GM10266 (cell line): ENCODE data around the gene ARL15.

Experiments
- DNase-seq: peaks from one replicate; pipeline ENCODE4 v3.0.0; 2012; ENCODE audit errors: extremely low spot score
- TF ChIP-seq, protein P1 (sequence below): IDR thresholded peaks from 2 replicates; pipeline ENCODE4 v1.5.1; 2012; ENCODE audit warnings: mild to moderate bottlenecking, low read depth; ENCODE audit not compliant: control insufficient read depth, insufficient read depth; ENCODE audit errors: missing control alignments

ARL15 gene

DNA sequence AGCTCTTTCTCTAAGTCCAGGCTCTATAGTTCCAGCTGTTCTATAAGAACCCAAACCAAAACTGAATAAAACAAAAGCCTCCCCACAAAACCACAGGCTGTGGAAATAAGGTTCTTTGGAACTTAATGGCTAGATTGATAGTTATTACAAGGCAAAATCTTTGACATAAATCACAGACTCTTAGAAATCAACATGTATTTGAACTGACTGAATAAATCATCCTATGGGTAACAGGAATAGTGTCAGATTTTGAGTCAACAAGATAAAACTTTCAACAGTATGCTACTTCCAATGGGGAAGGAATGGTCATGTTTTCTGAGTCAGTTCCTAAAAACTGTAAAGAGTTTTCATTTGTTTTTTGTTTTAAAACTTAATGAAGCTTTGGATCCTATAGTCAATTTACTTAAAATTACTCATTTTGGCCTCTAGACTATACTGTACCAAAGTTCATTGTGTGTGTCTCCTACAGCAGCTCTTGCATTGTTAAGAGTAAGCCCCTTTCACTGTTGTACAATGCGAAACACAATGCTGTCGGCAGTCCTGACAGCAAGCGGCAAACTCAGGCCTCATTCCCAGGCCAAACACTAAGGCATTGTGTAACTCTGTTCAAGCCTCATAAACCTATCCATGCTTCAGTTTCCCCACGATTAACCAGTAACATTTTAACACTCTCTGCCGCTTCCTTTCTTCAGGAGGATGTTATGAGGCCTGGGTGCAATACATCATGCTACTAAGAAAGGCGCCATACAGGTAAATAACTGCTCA, 134.1 kb downstream of the ARL15 start:
- TF ChIP-seq, protein P1, sequence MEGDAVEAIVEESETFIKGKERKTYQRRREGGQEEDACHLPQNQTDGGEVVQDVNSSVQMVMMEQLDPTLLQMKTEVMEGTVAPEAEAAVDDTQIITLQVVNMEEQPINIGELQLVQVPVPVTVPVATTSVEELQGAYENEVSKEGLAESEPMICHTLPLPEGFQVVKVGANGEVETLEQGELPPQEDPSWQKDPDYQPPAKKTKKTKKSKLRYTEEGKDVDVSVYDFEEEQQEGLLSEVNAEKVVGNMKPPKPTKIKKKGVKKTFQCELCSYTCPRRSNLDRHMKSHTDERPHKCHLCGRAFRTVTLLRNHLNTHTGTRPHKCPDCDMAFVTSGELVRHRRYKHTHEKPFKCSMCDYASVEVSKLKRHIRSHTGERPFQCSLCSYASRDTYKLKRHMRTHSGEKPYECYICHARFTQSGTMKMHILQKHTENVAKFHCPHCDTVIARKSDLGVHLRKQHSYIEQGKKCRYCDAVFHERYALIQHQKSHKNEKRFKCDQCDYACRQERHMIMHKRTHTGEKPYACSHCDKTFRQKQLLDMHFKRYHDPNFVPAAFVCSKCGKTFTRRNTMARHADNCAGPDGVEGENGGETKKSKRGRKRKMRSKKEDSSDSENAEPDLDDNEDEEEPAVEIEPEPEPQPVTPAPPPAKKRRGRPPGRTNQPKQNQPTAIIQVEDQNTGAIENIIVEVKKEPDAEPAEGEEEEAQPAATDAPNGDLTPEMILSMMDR, result no peak
- DNase-seq, result no peak

DNA sequence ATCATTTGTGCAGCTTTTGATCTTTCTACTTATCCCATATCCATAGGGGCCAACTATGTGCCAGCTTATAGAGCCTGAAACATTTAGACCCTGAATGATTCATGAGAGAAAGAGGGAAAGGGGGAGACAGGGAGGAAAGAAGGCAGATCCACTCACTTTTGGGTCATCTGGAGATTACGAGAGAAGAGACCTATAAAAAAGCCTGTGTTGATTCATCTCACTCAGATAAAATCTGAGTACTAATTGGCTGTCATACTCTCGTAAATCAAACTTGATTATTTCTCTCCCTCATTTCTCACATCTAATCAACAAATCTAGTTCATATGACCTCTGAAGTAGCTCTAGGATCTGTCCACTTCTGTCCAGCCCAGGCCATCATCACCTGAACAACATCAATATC, 137.1 kb downstream of the ARL15 start:
- DNase-seq, result no peak
- TF ChIP-seq, protein P1, result no peak

DNA sequence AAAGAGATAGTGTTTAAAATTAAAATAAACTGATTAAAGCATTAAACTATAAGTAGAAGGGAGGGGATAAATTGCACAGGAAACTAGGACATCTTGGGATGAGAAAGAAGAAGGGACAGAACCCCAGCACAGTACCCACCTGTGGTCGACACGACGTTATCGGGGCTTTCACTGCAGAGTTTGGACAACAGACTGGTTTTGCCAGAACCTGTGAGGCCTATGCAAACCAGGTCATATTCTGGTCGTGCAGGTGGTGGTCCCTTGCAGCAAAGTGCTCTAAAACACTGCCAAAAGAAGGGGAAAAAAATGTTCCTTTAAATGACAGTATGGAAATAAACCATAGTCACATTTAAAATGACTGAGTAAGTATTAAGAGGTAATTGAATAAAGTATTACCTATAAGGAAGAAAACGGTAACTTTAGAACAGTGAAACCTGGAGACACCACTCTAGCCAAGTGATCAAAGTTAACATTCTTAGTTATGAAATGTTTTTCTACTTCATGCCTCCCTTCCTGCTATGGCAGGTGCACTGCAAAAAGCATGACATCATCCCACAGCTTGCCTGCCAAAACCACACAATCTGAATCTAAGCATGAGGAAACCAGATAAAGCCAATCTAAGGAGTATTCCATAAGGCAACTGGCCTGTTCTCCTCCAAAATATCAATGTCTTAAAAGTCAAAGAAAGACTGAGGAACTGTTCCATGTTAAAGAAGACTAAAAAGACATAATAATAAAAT, 138.6 kb downstream of the ARL15 start:
- peak; percentile 24 for DNase-seq
- TF ChIP-seq, protein P1, result no peak

DNA sequence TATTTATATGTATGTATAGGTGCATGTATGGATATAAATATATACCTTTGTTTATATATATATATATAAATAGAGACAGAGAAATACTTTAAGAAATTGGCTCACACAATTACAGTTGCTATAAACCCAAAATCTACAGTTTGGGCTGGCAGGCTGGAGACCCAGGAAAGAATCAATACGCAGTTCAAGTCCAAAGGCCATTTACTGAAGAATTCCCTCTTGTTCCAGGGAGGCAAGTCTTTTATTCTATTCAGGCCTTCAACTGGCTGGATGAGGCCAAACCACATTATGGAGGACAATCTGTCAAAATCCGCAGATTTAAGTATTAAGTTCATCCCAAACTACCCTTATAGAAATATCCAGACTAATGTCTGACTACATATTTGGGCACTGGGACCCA, 144.7 kb downstream of the ARL15 start:
- no peak for DNase-seq
- TF ChIP-seq, protein P1, result no peak

DNA sequence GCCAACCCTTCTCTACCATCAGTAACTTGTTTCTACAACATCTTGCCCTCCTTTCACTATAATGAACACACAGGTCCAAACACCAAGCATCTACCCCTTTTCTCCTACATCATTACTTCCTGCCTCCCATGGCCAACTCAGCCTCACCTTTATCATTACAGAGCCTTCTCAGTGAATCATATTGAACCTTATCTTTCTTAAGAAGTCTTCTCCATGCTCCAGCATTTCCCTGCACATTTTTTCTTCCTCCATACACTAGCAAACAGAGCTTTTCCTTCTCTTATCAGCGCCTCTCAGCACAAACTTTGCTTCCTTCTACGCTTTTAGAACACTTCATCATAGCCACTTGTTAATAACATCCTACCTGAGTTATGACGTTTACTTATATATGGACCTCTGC, 148.2 kb downstream of the ARL15 start:
- DNase-seq, result no peak
- TF ChIP-seq, protein P1, result no peak

DNA sequence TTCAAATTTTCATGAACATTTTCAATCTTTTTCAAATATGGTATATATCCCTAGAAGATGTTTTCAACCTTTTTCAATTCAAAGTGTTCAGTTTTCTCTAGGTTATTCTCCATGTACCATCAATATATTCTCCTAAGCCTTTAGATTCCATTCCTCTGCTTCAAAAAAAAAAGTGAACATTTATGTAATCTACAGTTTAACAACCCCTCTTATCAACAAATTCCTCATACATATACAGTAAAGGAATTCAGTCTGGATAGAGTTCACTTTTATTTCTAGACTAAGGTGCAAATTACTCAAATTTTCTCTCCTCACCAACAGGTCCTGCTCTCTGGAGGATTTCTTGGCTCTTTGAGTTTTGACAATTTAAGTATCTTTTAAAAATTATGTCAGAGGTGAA, 150.0 kb downstream of the ARL15 start:
- DNase-seq, result no peak
- TF ChIP-seq, protein P1, result no peak

DNA sequence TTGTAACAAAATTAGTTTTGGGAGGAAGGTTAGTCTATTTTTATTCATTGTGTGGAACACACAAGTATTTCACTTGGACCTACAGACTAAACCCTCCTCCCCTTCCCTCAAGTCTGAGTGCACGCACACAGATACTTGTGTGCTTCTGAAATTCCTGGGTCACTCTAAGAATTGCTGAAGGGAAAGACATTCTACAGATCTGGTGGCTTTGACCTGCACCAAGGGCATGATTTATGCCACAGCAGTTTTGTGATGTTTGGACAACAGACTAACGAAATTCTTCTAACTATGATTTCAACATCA, 150.5 kb downstream of the ARL15 start:
- no peak for DNase-seq
- TF ChIP-seq, protein P1, result no peak
